OCI-LY1 (cell line): ENCODE data around the gene IL1RAPL1.

Experiments used
- EZH2 ChIP-seq: fragments of 200-600 bp; sonication (generic), shearing (Covaris generic); IDR thresholded peaks from 2 replicates; pipeline ENCODE4 v1.8.0; 2017; ENCODE audit warnings: borderline replicate concordance, mixed run types, mild to moderate bottlenecking, antibody characterized with exemption, low read length, moderate library complexity, mixed read lengths
- TF ChIP-seq, protein P1 (sequence below): fragments of 200-600 bp; sonication (generic), shearing (Covaris generic); IDR thresholded peaks from 2 replicates; pipeline ENCODE4 v1.5.1; 2017; ENCODE audit warnings: mild to moderate bottlenecking, antibody characterized with exemption, low read length, moderate library complexity, mixed read lengths

DNA sequence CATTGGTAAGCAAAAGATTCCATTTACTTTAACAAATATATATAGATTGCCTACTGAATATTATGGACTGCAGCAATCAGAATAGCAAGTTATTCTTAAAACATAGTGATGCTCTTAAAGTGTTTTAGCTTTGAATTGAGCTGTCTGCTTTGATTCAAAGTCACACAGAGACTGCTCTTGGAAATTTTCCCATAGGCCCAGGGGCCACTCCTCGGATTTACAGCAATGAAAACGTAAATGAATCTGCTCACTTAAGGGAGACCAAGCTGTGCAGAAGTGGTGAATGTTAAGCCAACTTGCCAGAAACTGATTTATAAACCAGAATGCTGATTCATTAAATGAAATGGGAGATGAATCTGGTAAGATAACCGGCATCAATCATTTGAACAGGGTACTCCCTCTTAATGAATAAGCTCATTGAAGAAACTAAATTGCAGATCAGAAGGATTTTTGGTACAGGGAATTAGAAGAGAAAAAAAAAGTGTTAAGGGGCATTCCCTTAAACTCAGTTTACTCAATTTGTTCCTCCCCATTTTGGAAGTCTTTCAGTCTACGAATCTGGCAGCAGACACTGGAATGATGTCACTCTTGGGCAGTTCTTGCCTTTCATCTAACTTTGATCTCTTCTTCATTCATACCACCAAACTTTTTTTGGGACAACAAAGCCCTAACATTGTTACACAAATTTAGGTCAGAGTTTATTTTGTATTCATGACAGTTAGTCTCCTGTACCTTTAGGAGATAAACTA lies 1264.8 kb downstream of the IL1RAPL1 start:
- TF ChIP-seq, protein P1, sequence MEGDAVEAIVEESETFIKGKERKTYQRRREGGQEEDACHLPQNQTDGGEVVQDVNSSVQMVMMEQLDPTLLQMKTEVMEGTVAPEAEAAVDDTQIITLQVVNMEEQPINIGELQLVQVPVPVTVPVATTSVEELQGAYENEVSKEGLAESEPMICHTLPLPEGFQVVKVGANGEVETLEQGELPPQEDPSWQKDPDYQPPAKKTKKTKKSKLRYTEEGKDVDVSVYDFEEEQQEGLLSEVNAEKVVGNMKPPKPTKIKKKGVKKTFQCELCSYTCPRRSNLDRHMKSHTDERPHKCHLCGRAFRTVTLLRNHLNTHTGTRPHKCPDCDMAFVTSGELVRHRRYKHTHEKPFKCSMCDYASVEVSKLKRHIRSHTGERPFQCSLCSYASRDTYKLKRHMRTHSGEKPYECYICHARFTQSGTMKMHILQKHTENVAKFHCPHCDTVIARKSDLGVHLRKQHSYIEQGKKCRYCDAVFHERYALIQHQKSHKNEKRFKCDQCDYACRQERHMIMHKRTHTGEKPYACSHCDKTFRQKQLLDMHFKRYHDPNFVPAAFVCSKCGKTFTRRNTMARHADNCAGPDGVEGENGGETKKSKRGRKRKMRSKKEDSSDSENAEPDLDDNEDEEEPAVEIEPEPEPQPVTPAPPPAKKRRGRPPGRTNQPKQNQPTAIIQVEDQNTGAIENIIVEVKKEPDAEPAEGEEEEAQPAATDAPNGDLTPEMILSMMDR = no peak
- TF ChIP-seq EZH2 = no peak
